Measurements from ENCODE around the gene KANTR.
A peak's percentile ranks its signal among the peaks of the same experiment; 100 is the strongest.

KANTR gene

DNA sequence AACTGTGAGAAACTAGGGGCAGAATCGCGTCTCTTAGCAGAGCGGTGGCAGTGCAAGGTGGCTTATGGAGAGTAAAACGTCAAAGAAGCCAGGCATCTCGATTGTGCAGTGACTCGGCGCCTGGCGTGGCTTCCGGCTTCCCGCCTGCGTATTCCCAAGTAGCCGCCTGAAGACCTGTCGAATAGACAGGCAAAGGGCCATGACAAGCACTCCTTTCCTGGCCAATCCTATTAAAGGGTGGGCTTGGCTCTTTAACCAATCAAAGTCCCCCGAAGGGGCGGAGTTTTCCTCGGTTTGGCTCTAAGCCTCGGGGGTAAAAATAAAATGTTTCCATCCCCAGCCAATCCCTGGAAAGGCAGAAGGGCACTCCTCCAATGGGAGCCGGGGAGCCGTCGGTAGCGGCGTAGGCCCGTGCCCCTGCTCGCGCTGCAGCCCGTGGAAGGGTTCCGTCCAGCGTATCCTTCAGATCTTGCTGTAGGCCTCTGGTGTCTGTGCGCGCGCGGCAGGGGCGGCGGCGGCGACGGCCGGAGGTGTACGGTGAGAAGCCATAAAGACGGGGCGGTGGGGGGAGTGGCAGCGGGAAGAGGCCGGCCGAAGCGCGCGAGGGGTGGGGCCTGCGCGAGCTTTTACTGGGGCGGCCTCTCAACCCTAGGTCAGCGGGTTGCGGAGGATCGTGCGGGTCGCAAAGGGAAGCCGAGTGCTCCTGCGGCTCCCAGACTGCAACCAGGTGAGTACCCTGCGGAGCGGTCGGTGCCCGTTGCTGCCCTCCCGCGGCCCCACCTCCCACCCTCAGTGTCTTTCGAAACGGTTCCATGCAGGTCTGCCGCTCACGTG lies at the start of gene KANTR:
TSS of gene KANTR (plus strand) at position 395 of the 834 bp plus-strand sequence. CDS start 30,131 bp downstream, outside the sequence.
- peak within 1 kb of the TSS; percentile 94 for H3K27ac ChIP-seq
- ChIA-PET POLR2A (ENCODE audit: low non-redundant PET) (interaction anchor here (0.5 kb wide), 1 partner anchor 12 kb away, joined by 3 read pairs; no protein-coding TSS in a partner anchor), CTCF (no interaction called here)
- TF ChIP-seq CTCF (conservative IDR thresholded peaks at IDR 0.05; ENCODE audit: low read depth): no peak
- peak; percentile 91 for DNase-seq (ENCODE audit: low spot score)

DNA sequence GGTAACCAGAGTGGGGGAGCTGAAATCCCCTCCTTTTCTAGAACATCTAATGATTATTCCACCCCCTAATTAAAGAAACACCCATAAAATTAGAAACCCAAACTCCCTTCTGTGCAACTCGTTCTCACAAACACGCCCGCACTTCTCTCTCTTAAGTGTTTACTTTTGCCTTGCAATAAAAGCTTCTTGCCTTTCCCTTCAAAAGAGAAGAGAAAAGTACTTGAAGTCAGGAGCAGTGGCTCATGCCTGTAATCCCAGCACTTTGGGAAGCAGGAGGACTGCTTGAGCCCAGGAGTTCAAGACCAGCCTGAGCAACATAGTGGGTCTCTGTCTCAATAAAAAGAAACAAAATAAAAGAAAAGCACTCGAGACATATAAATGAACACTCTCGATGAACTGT lies 48.9 kb upstream of the KANTR start:
- no peak for TF ChIP-seq CTCF (conservative IDR thresholded peaks at IDR 0.05; ENCODE audit: low read depth)
- no peak overlapping the region for H3K27ac ChIP-seq
- no peak for DNase-seq (ENCODE audit: low spot score)
- CTCF ChIA-PET: no interaction called here
- POLR2A ChIA-PET (ENCODE audit: low non-redundant PET): no interaction called here

DNA sequence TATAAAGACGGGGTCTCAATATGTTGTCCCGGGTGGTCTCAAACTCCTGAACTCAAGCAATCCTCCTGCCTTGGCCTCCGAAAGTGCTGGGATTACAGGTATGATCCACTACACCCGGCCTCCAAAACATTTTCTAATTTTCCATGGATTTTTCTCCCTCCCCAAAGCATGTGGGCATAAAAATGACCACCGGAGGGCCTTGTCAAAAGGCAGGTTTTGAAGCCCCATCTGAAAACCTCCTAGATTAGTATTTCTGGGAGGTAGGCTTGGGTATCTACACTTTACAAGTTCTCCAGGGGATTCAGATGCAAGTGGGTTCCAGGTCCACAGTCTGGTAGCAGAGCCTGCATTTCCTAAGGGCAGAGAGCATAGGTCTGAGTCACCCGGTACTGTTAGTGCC lies 46.7 kb upstream of the KANTR start:
- CTCF ChIA-PET: no interaction called here
- DNase-seq (ENCODE audit: low spot score): no peak

GRCh38 chrX:53048169-53049126 lies 45.5 kb upstream of the KANTR start, which contains the start of gene GPR173:
GPR173 (plus strand) TSS chrX:53048789; CDS start chrX:53076622, 27,833 bp downstream.
- TF ChIP-seq CTCF (conservative IDR thresholded peaks at IDR 0.05; ENCODE audit: low read depth): no peak
- POLR2A ChIA-PET (ENCODE audit: low non-redundant PET): no interaction called here
- H3K27ac ChIP-seq: peak within 1 kb of the TSS; percentile 27; the same call in 1 of the 2 replicates
- DNase-seq (ENCODE audit: low spot score): no peak
- CTCF ChIA-PET: no interaction called here

More for the DNA sequence above, 46.7 kb upstream of the KANTR start:
- no peak overlapping the region for H3K27ac ChIP-seq
- POLR2A ChIA-PET (ENCODE audit: low non-redundant PET): no interaction called here
- TF ChIP-seq CTCF (conservative IDR thresholded peaks at IDR 0.05; ENCODE audit: low read depth): no peak; the same call in 1 of the 2 replicates

- no peak for TF ChIP-seq CTCF (conservative IDR thresholded peaks at IDR 0.05; ENCODE audit: low read depth)
- peak overlapping the region; percentile 13; the same call in 1 of the 2 replicates for H3K27ac ChIP-seq
- no peak for DNase-seq (ENCODE audit: low spot score)
- CTCF ChIA-PET: no interaction called here
- POLR2A ChIA-PET (ENCODE audit: low non-redundant PET): no interaction called here
These were observed 44.8 kb upstream of the KANTR start for GRCh38 chrX:53049127-53049517.

DNA sequence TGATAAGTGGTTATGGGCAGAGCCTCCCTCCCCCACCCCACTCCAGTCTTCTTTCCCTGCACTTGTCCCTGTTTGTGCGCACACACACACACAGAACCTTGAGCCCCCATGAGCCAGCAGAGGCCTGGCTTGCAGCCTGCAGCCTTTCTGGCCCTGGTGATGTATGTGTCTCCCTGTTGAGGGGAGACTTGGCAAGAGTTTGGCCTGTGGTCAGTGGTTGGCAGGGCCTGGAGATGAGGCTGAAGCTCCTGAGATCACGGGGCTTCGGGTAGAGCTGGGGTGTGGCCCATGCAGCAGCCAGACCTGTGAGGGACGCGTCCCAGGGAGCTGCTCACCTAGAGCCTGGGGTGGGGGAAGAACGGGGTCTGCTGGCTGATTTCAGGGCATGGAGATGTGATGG lies 43.1 kb upstream of the KANTR start:
- CTCF ChIA-PET: interaction anchor here (0.5 kb wide), 1 partner anchor 68 kb away, joined by 3 read pairs; no protein-coding TSS in a partner anchor
- no peak for TF ChIP-seq CTCF (conservative IDR thresholded peaks at IDR 0.05; ENCODE audit: low read depth)
- H3K27ac ChIP-seq: no peak overlapping the region
- no peak for DNase-seq (ENCODE audit: low spot score)
- POLR2A ChIA-PET (ENCODE audit: low non-redundant PET): no interaction called here
